Mucosa of descending colon (tissue), 3 donors: Measurements from ENCODE around the gene SERPINE3. TPM values are rescaled to one million over a fixed set of nuclear protein-coding genes. Genes with fewer than 3 reads are reported as not detected.

ENCODE experiments used
- ATAC-seq: fragments of 200-7000 bp; cut with Tn5 transposase; one replicate; pipeline ENCODE4 v1.9.1; 2020; ENCODE audit warnings: mild to moderate bottlenecking, moderate library complexity
- DNase-seq, 3 donors: peaks; one replicate each; pipeline ENCODE4 v3.0.0-alpha.2; 2020
- H3K36me3 ChIP-seq: fragments of 200-600 bp; one replicate; pipeline ENCODE4 v1.8.0; 2021; ENCODE audit warnings: low read depth, mild to moderate bottlenecking
- H3K4me1 ChIP-seq: fragments of 200-600 bp; one replicate; pipeline ENCODE4 v1.8.0; 2021; ENCODE audit warnings: low read depth, mild to moderate bottlenecking
- H3K4me3 ChIP-seq: fragments of 200-600 bp; one replicate; pipeline ENCODE4 v1.8.0; 2021; ENCODE audit warnings: mild to moderate bottlenecking
- H3K9me3 ChIP-seq: fragments of 200-600 bp; one replicate; pipeline ENCODE4 v1.8.0; 2021; ENCODE audit warnings: mild to moderate bottlenecking
- CTCF ChIP-seq: fragments of 200-600 bp; IDR thresholded peaks from one replicate; pipeline ENCODE4 v1.8.0; 2022; ENCODE audit warnings: antibody characterized with exemption, mild to moderate bottlenecking
- intact Hi-C, 2 donors: fragments of 100-400 bp; cut with DNase I in 1 of 2; cut with micrococcal nuclease in 1 of 2; formaldehyde crosslinking; loops; one replicate each; pipeline versions ENCODE4 v1.11.0 to v1.11.1; 2022; cut with DNase I, micrococcal nuclease
- total RNA-seq, 3 donors: library from RNA; stranded (reverse); fragmentation: NEBNext Ultra II Directional in 2 of 3; extraction: Animal tissue kit (Norgen Biotek cat#: 25700) in 2 of 3; gene quantifications; one replicate each; pipeline versions ENCODE4 v1.2.1 to v1.2.4, GENCODE V29; 2021 to 2023
- donor health status: DM: no; HTN: no; CAD: no; lungs with moderate emphysema.
- donor health status: DM: no; HTN: no; CAD: no.
- donor health status: DM: no; HTN: yes; CAD: no.

SERPINE3 gene
- total RNA-seq, 3 donors from 2014 or later: not detected

GRCh38 chr13:51371768-51372399 lies 32.4 kb downstream of the SERPINE3 start:
- peaks cover 5% of the 10 kb centered on the region for H3K36me3 ChIP-seq
- DNase-seq (no peak), ATAC-seq (no peak)
- H3K4me1 ChIP-seq: no peaks in the 10 kb centered on the region
- no peak overlapping the region for H3K4me3 ChIP-seq
- no peaks in the 10 kb centered on the region for H3K9me3 ChIP-seq
- no peak for TF ChIP-seq CTCF
- intact Hi-C loops: no loop called here

GRCh38 chr13:51373451-51373850 lies 34.0 kb downstream of the SERPINE3 start:
- ATAC-seq: no peak

GRCh38 chr13:51380269-51380668 lies 40.8 kb downstream of the SERPINE3 start:
- no peak for DNase-seq
- Histone ChIP-seq H3K4me1 (no peaks in the 10 kb centered on the region), H3K36me3 (no peaks in the 10 kb centered on the region), H3K4me3 (no peak overlapping the region), H3K9me3 (no peaks in the 10 kb centered on the region)
- peak; percentile 44 for ATAC-seq
- no peak for TF ChIP-seq CTCF
- intact Hi-C loops: no loop called here

More at GRCh38 chr13:51373451-51373850, 34.0 kb downstream of the SERPINE3 start:
- Histone ChIP-seq H3K36me3 (peaks cover 5% of the 10 kb centered on the region), H3K4me3 (no peak overlapping the region), H3K4me1 (no peaks in the 10 kb centered on the region), H3K9me3 (no peaks in the 10 kb centered on the region)
- DNase-seq: no peak
- intact Hi-C loops: no loop called here
- TF ChIP-seq CTCF: no peak

GRCh38 chr13:51385114-51385513 lies 45.6 kb downstream of the SERPINE3 start:
- H3K36me3 ChIP-seq: no peaks in the 10 kb centered on the region
- H3K4me1 ChIP-seq: no peaks in the 10 kb centered on the region
- intact Hi-C loops: no loop called here
- ATAC-seq (no peak), DNase-seq (no peak)
- no peaks in the 10 kb centered on the region for H3K9me3 ChIP-seq
- no peak for TF ChIP-seq CTCF
- no peak overlapping the region for H3K4me3 ChIP-seq

- H3K9me3 ChIP-seq: no peaks in the 10 kb centered on the region
- H3K4me1 ChIP-seq: peaks cover 5% of the 10 kb centered on the region
- TF ChIP-seq CTCF: no peak
- ATAC-seq (no peak), DNase-seq (no peak)
- H3K4me3 ChIP-seq: no peak overlapping the region
- no peaks in the 10 kb centered on the region for H3K36me3 ChIP-seq
- intact Hi-C loops: no loop called here
These were observed 55.2 kb downstream of the SERPINE3 start for GRCh38 chr13:51394724-51395123.

GRCh38 chr13:51396352-51396751 lies 56.9 kb downstream of the SERPINE3 start:
- intact Hi-C loops: no loop called here
- H3K4me1 ChIP-seq: peaks cover 5% of the 10 kb centered on the region
- ATAC-seq (no peak), DNase-seq (no peak)
- H3K9me3 ChIP-seq: no peaks in the 10 kb centered on the region
- no peaks in the 10 kb centered on the region for H3K36me3 ChIP-seq
- no peak overlapping the region for H3K4me3 ChIP-seq
- TF ChIP-seq CTCF: no peak
